ENCODE measurements around the gene ADAMTS6. TPM values are rescaled to one million over a fixed set of nuclear protein-coding genes. Genes with fewer than 3 reads are reported as not detected.

Gene ADAMTS6
- total RNA-seq, 6 donors from 2014 or later: 2.2 to 19.4 (median 6.5) TPM

- ATAC-seq (ENCODE audit: low FRiP score in 2 of 2) (no peak), DNase-seq (no peak)
- no peaks in the 10 kb centered on the region for H3K4me1 ChIP-seq
- peaks cover 0 to 6% (median 2%) of the 10 kb centered on the region in 4 donors for H3K9me3 ChIP-seq
- no peak overlapping the region for H3K27ac ChIP-seq
- no peaks in the 10 kb centered on the region for H3K27me3 ChIP-seq
- no peak overlapping the region for H3K4me3 ChIP-seq
- TF ChIP-seq POLR2AphosphoS5 (IDR thresholded peaks at IDR 0.05) (no peak), CTCF (IDR thresholded peaks at IDR 0.05) (no peak), EP300 (IDR thresholded peaks at IDR 0.05) (no peak), POLR2A (IDR thresholded peaks at IDR 0.05) (no peak)
- WGBS, 2 donors: 88 to 90% methylated on average over 2 of the region's 2 CpGs
- no peaks in the 10 kb centered on the region for H3K36me3 ChIP-seq
Measured at GRCh38 chr5:65117525-65117924, 364.2 kb downstream of the ADAMTS6 start.

- H3K9me3 ChIP-seq: peaks cover 0 to 6% (median 2%) of the 10 kb centered on the region in 4 donors
- no peaks in the 10 kb centered on the region for H3K36me3 ChIP-seq
- no peak for TF ChIP-seq EP300 (IDR thresholded peaks at IDR 0.05)
- no peak for TF ChIP-seq POLR2AphosphoS5 (IDR thresholded peaks at IDR 0.05)
- no peak for TF ChIP-seq CTCF (IDR thresholded peaks at IDR 0.05)
- TF ChIP-seq POLR2A (IDR thresholded peaks at IDR 0.05): no peak
- no peak for ATAC-seq (ENCODE audit: low FRiP score in 2 of 2)
- H3K4me3 ChIP-seq: no peak overlapping the region
- no peak overlapping the region for H3K27ac ChIP-seq
- H3K27me3 ChIP-seq: no peaks in the 10 kb centered on the region
- no peak for DNase-seq
- H3K4me1 ChIP-seq: no peaks in the 10 kb centered on the region
- 87 to 96% methylated on average over 2 of the region's 2 CpGs for WGBS, 2 donors
Measured at GRCh38 chr5:65113771-65114170, 367.9 kb downstream of the ADAMTS6 start.

GRCh38 chr5:65111961-65112658 lies 369.6 kb downstream of the ADAMTS6 start:
- H3K4me3 ChIP-seq: no peak overlapping the region
- ATAC-seq (ENCODE audit: low FRiP score in 2 of 2): no peak
- H3K9me3 ChIP-seq: no peaks in the 10 kb centered on the region
- WGBS, 2 donors: 91 to 96% methylated on average over 10 to 12 of the region's 12 CpGs
- no peaks in the 10 kb centered on the region for H3K36me3 ChIP-seq
- DNase-seq: no peak
- H3K27me3 ChIP-seq: no peaks in the 10 kb centered on the region
- H3K4me1 ChIP-seq: no peaks in the 10 kb centered on the region
- no peak overlapping the region for H3K27ac ChIP-seq
- TF ChIP-seq POLR2A (IDR thresholded peaks at IDR 0.05) (no peak), CTCF (IDR thresholded peaks at IDR 0.05) (no peak), POLR2AphosphoS5 (IDR thresholded peaks at IDR 0.05) (no peak), EP300 (IDR thresholded peaks at IDR 0.05) (no peak)

GRCh38 chr5:65108786-65109743 lies 372.7 kb downstream of the ADAMTS6 start:
- no peaks in the 10 kb centered on the region for H3K27me3 ChIP-seq
- DNase-seq (no peak), ATAC-seq (ENCODE audit: low FRiP score in 2 of 2) (no peak)
- H3K36me3 ChIP-seq: no peaks in the 10 kb centered on the region
- H3K4me1 ChIP-seq: peaks cover 0 to under 1% (median 0%) of the 10 kb centered on the region in 4 donors
- H3K9me3 ChIP-seq: no peaks in the 10 kb centered on the region
- H3K4me3 ChIP-seq: no peak overlapping the region
- 91 to 94% methylated on average over 3 of the region's 3 CpGs for WGBS, 2 donors
- no peak overlapping the region for H3K27ac ChIP-seq
- no peak for TF ChIP-seq CTCF (IDR thresholded peaks at IDR 0.05)
- no peak for TF ChIP-seq POLR2A (IDR thresholded peaks at IDR 0.05)
- no peak for TF ChIP-seq EP300 (IDR thresholded peaks at IDR 0.05)
- TF ChIP-seq POLR2AphosphoS5 (IDR thresholded peaks at IDR 0.05): no peak

Measured in upper lobe of left lung (tissue), 6 donors.